SK-N-SH (cell line): ENCODE results near the gene TEX35.
"Not testable (repeated sequence)": the region's sequence is repeated elsewhere in the genome, so short reads cannot be mapped to it uniquely, and the experiment has no call there.

Source experiments
- CTCF ChIP-seq: fragments of 200-600 bp; sonication (generic); IDR thresholded peaks from 2 replicates; pipeline ENCODE4 v1.6.1; 2017; ENCODE audit warnings: antibody characterized with exemption, mild to moderate bottlenecking, moderate library complexity
- EP300 ChIP-seq, 2 experiments: IDR thresholded peaks; 2 replicates each; pipeline versions ENCODE4 v1.4.0 to v1.6.1; 2012; ENCODE audit warnings: borderline replicate concordance in 1 of 2, low read depth in 1 of 2, low read length in 1 of 2
- EZH2phosphoT487 ChIP-seq: fragments of 200-600 bp; sonication (generic); IDR thresholded peaks from 2 replicates; pipeline ENCODE4 v1.6.1; 2017; ENCODE audit warnings: low read depth, mixed run types, mild to moderate bottlenecking, antibody characterized with exemption, moderate library complexity, borderline replicate concordance
- FOXJ3 ChIP-seq: sonication (generic); formaldehyde crosslinking; IDR thresholded peaks from 2 replicates; pipeline ENCODE4 v1.5.1; 2020; ENCODE audit warnings: mild to moderate bottlenecking, missing genetic modification reagents
- GATA2 ChIP-seq: sonication (generic); formaldehyde crosslinking; IDR thresholded peaks from 2 replicates; pipeline ENCODE4 v1.5.0; 2020; ENCODE audit warnings: mild to moderate bottlenecking, missing genetic modification reagents
- NFIC ChIP-seq: IDR thresholded peaks from 2 replicates; pipeline ENCODE4 v1.4.0; 2012; ENCODE audit warnings: borderline replicate concordance
- NRF1 ChIP-seq: IDR thresholded peaks from 2 replicates; pipeline ENCODE4 v1.6.1; 2012; ENCODE audit warnings: low read depth, mild to moderate bottlenecking, low read length
- POLR2AphosphoS5 ChIP-seq: IDR thresholded peaks from 2 replicates; pipeline ENCODE4 v1.6.1; 2012; ENCODE audit warnings: low read depth, low read length
- RAD21 ChIP-seq: IDR thresholded peaks from 2 replicates; pipeline ENCODE4 v1.6.1; 2012; ENCODE audit warnings: mild to moderate bottlenecking, low read length
- TF ChIP-seq, protein P1 (sequence below): IDR thresholded peaks from 2 replicates; pipeline ENCODE4 v1.4.0; 2012; ENCODE audit warnings: low read depth
- TF ChIP-seq, protein P2 (sequence below): IDR thresholded peaks from 2 replicates; pipeline ENCODE4 v1.6.1; 2012; ENCODE audit warnings: mild to moderate bottlenecking, low read depth, low read length, moderate library complexity
- TF ChIP-seq, protein P3 (sequence below): fragments of 150-350 bp; IDR thresholded peaks from 2 replicates; pipeline ENCODE4 v1.6.1; 2016; ENCODE audit warnings: mild to moderate bottlenecking, low read depth, low read length

DNA sequence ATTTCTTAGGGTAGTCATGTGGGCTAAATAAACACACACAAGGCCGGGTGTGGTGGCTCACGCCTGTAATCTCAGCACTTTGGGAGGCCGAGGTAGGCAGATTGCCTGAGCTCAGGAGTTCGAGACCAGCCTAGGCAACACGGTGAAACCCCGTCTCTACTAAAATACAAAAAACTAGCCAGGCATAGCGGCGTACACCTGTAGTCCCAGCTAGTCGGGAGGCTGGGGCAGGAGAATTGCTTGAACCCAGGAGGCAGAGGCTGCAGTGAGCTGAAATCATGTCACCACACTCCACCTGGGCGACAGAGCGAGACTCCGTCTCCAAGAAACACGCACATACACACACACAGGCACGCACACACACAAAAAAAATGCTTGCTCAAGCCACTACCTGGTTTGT is 9.6 kb upstream of the TEX35 start:
- TF ChIP-seq CTCF; EP300 (IDR thresholded peaks at IDR 0.05; ENCODE audit: borderline replicate concordance in 1 of 2, low read depth in 1 of 2, low read length in 1 of 2); POLR2AphosphoS5; FOXJ3 (CRISPR knock-in tag); EZH2phosphoT487; NFIC; RAD21; NRF1; GATA2 (CRISPR knock-in tag): not testable (repeated sequence)
- TF ChIP-seq, protein P1, sequence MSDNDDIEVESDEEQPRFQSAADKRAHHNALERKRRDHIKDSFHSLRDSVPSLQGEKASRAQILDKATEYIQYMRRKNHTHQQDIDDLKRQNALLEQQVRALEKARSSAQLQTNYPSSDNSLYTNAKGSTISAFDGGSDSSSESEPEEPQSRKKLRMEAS = not testable (repeated sequence)
- TF ChIP-seq, protein P2, sequence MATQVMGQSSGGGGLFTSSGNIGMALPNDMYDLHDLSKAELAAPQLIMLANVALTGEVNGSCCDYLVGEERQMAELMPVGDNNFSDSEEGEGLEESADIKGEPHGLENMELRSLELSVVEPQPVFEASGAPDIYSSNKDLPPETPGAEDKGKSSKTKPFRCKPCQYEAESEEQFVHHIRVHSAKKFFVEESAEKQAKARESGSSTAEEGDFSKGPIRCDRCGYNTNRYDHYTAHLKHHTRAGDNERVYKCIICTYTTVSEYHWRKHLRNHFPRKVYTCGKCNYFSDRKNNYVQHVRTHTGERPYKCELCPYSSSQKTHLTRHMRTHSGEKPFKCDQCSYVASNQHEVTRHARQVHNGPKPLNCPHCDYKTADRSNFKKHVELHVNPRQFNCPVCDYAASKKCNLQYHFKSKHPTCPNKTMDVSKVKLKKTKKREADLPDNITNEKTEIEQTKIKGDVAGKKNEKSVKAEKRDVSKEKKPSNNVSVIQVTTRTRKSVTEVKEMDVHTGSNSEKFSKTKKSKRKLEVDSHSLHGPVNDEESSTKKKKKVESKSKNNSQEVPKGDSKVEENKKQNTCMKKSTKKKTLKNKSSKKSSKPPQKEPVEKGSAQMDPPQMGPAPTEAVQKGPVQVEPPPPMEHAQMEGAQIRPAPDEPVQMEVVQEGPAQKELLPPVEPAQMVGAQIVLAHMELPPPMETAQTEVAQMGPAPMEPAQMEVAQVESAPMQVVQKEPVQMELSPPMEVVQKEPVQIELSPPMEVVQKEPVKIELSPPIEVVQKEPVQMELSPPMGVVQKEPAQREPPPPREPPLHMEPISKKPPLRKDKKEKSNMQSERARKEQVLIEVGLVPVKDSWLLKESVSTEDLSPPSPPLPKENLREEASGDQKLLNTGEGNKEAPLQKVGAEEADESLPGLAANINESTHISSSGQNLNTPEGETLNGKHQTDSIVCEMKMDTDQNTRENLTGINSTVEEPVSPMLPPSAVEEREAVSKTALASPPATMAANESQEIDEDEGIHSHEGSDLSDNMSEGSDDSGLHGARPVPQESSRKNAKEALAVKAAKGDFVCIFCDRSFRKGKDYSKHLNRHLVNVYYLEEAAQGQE = not testable (repeated sequence)
- TF ChIP-seq, protein P3, sequence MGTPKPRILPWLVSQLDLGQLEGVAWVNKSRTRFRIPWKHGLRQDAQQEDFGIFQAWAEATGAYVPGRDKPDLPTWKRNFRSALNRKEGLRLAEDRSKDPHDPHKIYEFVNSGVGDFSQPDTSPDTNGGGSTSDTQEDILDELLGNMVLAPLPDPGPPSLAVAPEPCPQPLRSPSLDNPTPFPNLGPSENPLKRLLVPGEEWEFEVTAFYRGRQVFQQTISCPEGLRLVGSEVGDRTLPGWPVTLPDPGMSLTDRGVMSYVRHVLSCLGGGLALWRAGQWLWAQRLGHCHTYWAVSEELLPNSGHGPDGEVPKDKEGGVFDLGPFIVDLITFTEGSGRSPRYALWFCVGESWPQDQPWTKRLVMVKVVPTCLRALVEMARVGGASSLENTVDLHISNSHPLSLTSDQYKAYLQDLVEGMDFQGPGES = not testable (repeated sequence)
